Stomach (tissue), 4 donors: ENCODE data around the gene WDR64.

ENCODE experiments used
- CTCF ChIP-seq, 7 experiments: fragments of 450-650 bp in 4 of 7; fragments of 200-600 bp in 3 of 7; sonication (generic) in 3 of 7; IDR thresholded peaks; one replicate each; pipeline ENCODE4 v1.5.1; 2016 to 2019; ENCODE audit warnings: antibody characterized with exemption in 7 of 7, control low read depth in 2 of 7, mild to moderate bottlenecking in 1 of 7
- POLR2A ChIP-seq, 4 donors: fragments of 450-650 bp; IDR thresholded peaks; one replicate each; pipeline ENCODE4 v1.6.1; 2016; ENCODE audit warnings: antibody characterized with exemption in 4 of 4, control low read depth in 2 of 4, mild to moderate bottlenecking in 1 of 4, moderate library complexity in 1 of 4
- POLR2AphosphoS5 ChIP-seq, 3 donors: sonication (generic); formaldehyde crosslinking; IDR thresholded peaks; one replicate each; pipeline ENCODE4 v1.6.1; 2016; ENCODE audit warnings: antibody characterized with exemption in 3 of 3

GRCh38 chr1:241614572-241614971, 37.5 kb upstream of the WDR64 start:
- TF ChIP-seq CTCF (IDR thresholded peaks at IDR 0.05) (no peak), POLR2AphosphoS5 (IDR thresholded peaks at IDR 0.05) (no peak), POLR2A (IDR thresholded peaks at IDR 0.05) (no peak)
